Measurements from ENCODE around the gene ANKRD55.

The ANKRD55 gene

GRCh38 chr5:56095579-56096102 lies 137.5 kb downstream of the ANKRD55 start:
- Histone ChIP-seq H3K9me3 (ENCODE audit: control insufficient read depth, insufficient read depth, low read length) (no peaks in the 10 kb centered on the region), H3K27ac (ENCODE audit: low read length) (no peak overlapping the region), H3K4me3 (ENCODE audit: low read length) (no peak overlapping the region), H3K27me3 (ENCODE audit: control insufficient read depth, insufficient read depth, low read length) (no peaks in the 10 kb centered on the region), H3K36me3 (ENCODE audit: control insufficient read depth, insufficient read depth, low read length) (no peaks in the 10 kb centered on the region), H3K4me1 (ENCODE audit: control insufficient read depth, insufficient read depth, low read length) (no peaks in the 10 kb centered on the region)
- WGBS (ENCODE audit: insufficient coverage, insufficient read length) = no CpG with 5 or more reads among the region's 3 CpGs
- DNase-seq (ENCODE audit: low read depth, low spot score) = no peak

DNA sequence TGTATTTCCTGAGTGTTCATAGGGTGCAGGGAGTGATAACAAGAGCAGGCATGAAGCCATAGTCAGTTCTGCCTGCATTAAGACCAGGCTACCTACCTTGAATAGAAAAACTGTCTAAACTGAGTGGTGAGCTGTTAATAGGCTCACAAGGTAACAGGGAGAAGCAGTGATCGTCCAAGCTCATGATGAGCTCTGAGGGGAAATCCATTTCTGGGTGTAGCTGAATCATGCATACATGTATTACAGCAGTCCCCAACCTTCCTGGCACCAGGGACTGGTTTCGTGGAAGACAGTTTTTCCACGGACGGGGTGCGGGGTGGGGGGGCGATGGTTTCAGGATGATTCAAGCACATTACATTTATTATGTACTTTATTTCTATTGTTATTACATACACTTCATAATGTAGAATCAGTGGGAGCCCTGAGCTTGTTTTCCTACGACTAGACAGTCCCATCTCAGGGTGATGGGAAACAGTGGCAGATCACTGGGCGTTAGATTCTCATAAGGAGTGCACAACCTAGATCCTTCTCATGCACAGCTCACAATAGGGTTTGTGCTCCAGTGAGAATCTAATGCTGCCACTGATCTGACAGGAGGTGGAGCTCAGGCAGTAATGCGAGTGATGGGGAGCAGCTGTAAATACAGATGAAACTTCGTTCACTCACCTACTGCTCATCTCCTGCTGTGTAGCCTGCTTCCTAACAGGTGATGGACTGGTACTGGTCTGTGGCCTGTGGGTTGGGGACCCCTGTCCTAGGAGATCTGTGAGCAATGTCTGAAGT lies 138.4 kb downstream of the ANKRD55 start:
- no CpG with 5 or more reads among the region's 10 CpGs for WGBS (ENCODE audit: insufficient coverage, insufficient read length)
- Histone ChIP-seq H3K27me3 (ENCODE audit: control insufficient read depth, insufficient read depth, low read length) (no peaks in the 10 kb centered on the region), H3K4me1 (ENCODE audit: control insufficient read depth, insufficient read depth, low read length) (no peaks in the 10 kb centered on the region), H3K9me3 (ENCODE audit: control insufficient read depth, insufficient read depth, low read length) (no peaks in the 10 kb centered on the region), H3K36me3 (ENCODE audit: control insufficient read depth, insufficient read depth, low read length) (no peaks in the 10 kb centered on the region), H3K27ac (ENCODE audit: low read length) (no peak overlapping the region), H3K4me3 (ENCODE audit: low read length) (no peak overlapping the region)
- no peak for DNase-seq (ENCODE audit: low read depth, low spot score)

DNA sequence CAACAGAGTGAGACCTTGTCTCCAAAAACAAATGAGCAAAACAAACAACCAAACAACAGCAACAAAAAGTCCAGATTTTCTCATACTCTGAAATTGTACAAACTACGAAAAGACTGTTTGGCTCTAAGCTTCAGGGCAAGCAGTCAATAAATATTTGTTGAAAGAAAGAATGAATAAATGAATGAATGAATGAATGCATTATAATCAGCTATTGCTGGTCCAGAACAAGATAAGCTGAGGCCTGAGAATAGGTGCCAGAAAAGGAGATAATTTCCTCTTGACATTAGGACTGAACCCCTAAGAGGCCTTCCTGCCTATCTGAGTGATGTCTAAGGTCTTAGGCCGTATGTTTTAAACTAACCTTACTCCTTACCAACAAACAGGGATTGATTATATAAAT lies 139.2 kb downstream of the ANKRD55 start:
- no peaks in the 10 kb centered on the region for H3K27me3 ChIP-seq (ENCODE audit: control insufficient read depth, insufficient read depth, low read length)
- no peaks in the 10 kb centered on the region for H3K9me3 ChIP-seq (ENCODE audit: control insufficient read depth, insufficient read depth, low read length)
- no CpG with 5 or more reads among the region's 2 CpGs for WGBS (ENCODE audit: insufficient coverage, insufficient read length)
- no peaks in the 10 kb centered on the region for H3K4me1 ChIP-seq (ENCODE audit: control insufficient read depth, insufficient read depth, low read length)
- no peak overlapping the region for H3K27ac ChIP-seq (ENCODE audit: low read length)
- no peak for DNase-seq (ENCODE audit: low read depth, low spot score)
- H3K36me3 ChIP-seq (ENCODE audit: control insufficient read depth, insufficient read depth, low read length) = no peaks in the 10 kb centered on the region
- no peak overlapping the region for H3K4me3 ChIP-seq (ENCODE audit: low read length)

DNA sequence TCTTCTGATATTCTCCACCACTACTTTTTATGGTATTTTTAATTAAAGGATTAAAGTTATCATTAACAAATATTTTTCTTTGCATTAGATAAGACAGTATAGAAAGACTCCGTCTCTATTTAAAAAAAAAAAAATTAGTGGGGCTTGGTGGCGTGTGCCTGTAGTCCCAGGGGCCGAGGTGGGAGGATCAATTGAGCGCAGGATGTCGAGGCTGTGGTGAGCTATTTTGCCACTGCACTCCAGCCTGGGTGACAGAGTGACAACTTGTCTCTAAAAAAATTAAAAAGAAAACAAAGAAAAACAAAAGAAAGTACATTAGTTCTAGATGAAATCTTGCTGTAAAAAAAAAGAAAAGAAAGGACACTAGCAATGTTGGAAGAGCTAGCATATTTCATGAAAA lies 141.0 kb downstream of the ANKRD55 start:
- no peak for DNase-seq (ENCODE audit: low read depth, low spot score)
- H3K9me3 ChIP-seq (ENCODE audit: control insufficient read depth, insufficient read depth, low read length) = no peaks in the 10 kb centered on the region
- H3K4me3 ChIP-seq (ENCODE audit: low read length) = no peak overlapping the region
- H3K27me3 ChIP-seq (ENCODE audit: control insufficient read depth, insufficient read depth, low read length) = no peaks in the 10 kb centered on the region
- no peak overlapping the region for H3K27ac ChIP-seq (ENCODE audit: low read length)
- H3K36me3 ChIP-seq (ENCODE audit: control insufficient read depth, insufficient read depth, low read length) = no peaks in the 10 kb centered on the region
- no CpG with 5 or more reads among the region's 5 CpGs for WGBS (ENCODE audit: insufficient coverage, insufficient read length)
- no peaks in the 10 kb centered on the region for H3K4me1 ChIP-seq (ENCODE audit: control insufficient read depth, insufficient read depth, low read length)

- Histone ChIP-seq H3K4me1 (ENCODE audit: control insufficient read depth, insufficient read depth, low read length) (no peaks in the 10 kb centered on the region), H3K36me3 (ENCODE audit: control insufficient read depth, insufficient read depth, low read length) (no peaks in the 10 kb centered on the region), H3K9me3 (ENCODE audit: control insufficient read depth, insufficient read depth, low read length) (no peaks in the 10 kb centered on the region), H3K27me3 (ENCODE audit: control insufficient read depth, insufficient read depth, low read length) (no peaks in the 10 kb centered on the region), H3K4me3 (ENCODE audit: low read length) (no peak overlapping the region), H3K27ac (ENCODE audit: low read length) (no peak overlapping the region)
- no peak for DNase-seq (ENCODE audit: low read depth, low spot score)
These were observed 141.5 kb downstream of the ANKRD55 start for GRCh38 chr5:56091664-56092063.

- no peaks in the 10 kb centered on the region for H3K27me3 ChIP-seq (ENCODE audit: control insufficient read depth, insufficient read depth, low read length)
- no peaks in the 10 kb centered on the region for H3K36me3 ChIP-seq (ENCODE audit: control insufficient read depth, insufficient read depth, low read length)
- WGBS (ENCODE audit: insufficient coverage, insufficient read length) = no CpG with 5 or more reads among the region's 7 CpGs
- H3K27ac ChIP-seq (ENCODE audit: low read length) = no peak overlapping the region
- H3K9me3 ChIP-seq (ENCODE audit: control insufficient read depth, insufficient read depth, low read length) = no peaks in the 10 kb centered on the region
- DNase-seq (ENCODE audit: low read depth, low spot score) = no peak
- no peak overlapping the region for H3K4me3 ChIP-seq (ENCODE audit: low read length)
- H3K4me1 ChIP-seq (ENCODE audit: control insufficient read depth, insufficient read depth, low read length) = no peaks in the 10 kb centered on the region
These were observed 142.2 kb downstream of the ANKRD55 start for GRCh38 chr5:56090793-56091460.

DNA sequence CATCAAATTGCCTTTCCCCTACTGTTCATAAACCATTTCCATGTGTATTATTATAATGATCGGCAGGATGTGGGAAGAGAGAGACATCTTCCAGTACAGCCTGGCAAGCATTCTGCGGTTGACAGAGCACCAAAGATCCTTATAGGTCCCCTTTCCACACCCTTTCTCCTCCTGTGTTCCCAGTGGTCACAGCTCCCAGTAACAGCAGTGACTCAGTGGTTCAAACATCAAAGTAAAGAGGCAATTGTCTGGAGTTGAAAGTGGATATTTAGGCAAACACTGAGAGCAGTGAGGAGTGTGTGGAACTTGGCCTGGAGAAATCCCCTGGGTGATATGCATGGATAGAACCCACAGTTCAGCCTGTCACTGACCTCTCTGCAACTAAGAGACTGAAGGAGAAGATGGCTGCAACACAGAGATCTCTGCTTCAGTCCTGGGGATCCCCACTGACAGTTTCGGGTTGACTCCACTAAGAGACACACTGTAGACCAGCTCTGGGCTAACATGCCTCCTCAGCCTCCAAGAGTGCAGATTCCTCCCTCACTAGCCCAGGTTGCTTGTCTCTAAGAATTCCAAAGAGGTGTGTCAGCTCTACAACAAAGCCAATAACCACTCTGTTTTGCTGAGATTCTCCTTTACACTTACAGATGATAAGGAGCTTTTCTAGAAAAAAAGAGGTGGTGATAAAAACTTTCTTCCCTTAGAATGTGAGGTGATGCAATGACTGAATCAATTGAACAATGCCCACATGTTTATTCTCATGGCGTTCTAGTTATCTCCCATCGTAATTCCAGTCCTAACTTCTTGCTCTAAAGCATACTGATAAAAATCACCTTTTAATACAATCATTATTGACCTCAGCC lies 143.9 kb downstream of the ANKRD55 start:
- no peak overlapping the region for H3K27ac ChIP-seq (ENCODE audit: low read length)
- H3K4me3 ChIP-seq (ENCODE audit: low read length) = no peak overlapping the region
- no peaks in the 10 kb centered on the region for H3K4me1 ChIP-seq (ENCODE audit: control insufficient read depth, insufficient read depth, low read length)
- WGBS (ENCODE audit: insufficient coverage, insufficient read length) = no CpG with 5 or more reads among the region's 5 CpGs
- H3K9me3 ChIP-seq (ENCODE audit: control insufficient read depth, insufficient read depth, low read length) = no peaks in the 10 kb centered on the region
- no peak for DNase-seq (ENCODE audit: low read depth, low spot score)
- no peaks in the 10 kb centered on the region for H3K27me3 ChIP-seq (ENCODE audit: control insufficient read depth, insufficient read depth, low read length)
- no peaks in the 10 kb centered on the region for H3K36me3 ChIP-seq (ENCODE audit: control insufficient read depth, insufficient read depth, low read length)

- Histone ChIP-seq H3K4me1 (ENCODE audit: control insufficient read depth, insufficient read depth, low read length) (no peaks in the 10 kb centered on the region), H3K4me3 (ENCODE audit: low read length) (no peak overlapping the region), H3K27me3 (ENCODE audit: control insufficient read depth, insufficient read depth, low read length) (no peaks in the 10 kb centered on the region), H3K27ac (ENCODE audit: low read length) (no peak overlapping the region), H3K9me3 (ENCODE audit: control insufficient read depth, insufficient read depth, low read length) (no peaks in the 10 kb centered on the region), H3K36me3 (ENCODE audit: control insufficient read depth, insufficient read depth, low read length) (no peaks in the 10 kb centered on the region)
- DNase-seq (ENCODE audit: low read depth, low spot score) = no peak
- no CpG with 5 or more reads among the region's 4 CpGs for WGBS (ENCODE audit: insufficient coverage, insufficient read length)
These were observed 144.6 kb downstream of the ANKRD55 start for GRCh38 chr5:56088431-56088949.

DNA sequence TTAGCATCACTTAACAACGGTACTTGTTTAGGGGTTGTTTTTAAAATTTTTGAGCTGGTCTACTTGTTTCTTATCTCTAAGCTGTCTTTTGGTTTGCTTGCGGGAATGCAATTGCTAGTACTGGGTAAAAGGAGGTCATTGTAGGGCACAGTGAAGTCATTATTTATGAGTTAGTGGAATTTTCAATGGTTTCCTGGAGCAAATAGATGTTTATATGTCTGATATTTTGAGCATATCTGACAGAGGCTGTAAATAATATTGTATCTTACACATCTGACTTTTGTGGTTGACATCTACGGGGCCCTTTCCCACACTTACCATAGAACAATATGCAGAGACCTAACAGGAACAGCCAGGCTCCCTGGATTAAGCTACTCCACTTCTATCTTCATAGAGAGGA lies 147.9 kb downstream of the ANKRD55 start:
- no peak for DNase-seq (ENCODE audit: low read depth, low spot score)
- no peaks in the 10 kb centered on the region for H3K27me3 ChIP-seq (ENCODE audit: control insufficient read depth, insufficient read depth, low read length)
- no peaks in the 10 kb centered on the region for H3K9me3 ChIP-seq (ENCODE audit: control insufficient read depth, insufficient read depth, low read length)
- no peak overlapping the region for H3K4me3 ChIP-seq (ENCODE audit: low read length)
- no peaks in the 10 kb centered on the region for H3K36me3 ChIP-seq (ENCODE audit: control insufficient read depth, insufficient read depth, low read length)
- no CpG with 5 or more reads among the region's 3 CpGs for WGBS (ENCODE audit: insufficient coverage, insufficient read length)
- H3K27ac ChIP-seq (ENCODE audit: low read length) = no peak overlapping the region
- no peaks in the 10 kb centered on the region for H3K4me1 ChIP-seq (ENCODE audit: control insufficient read depth, insufficient read depth, low read length)

- WGBS (ENCODE audit: insufficient coverage, insufficient read length) = no CpG with 5 or more reads among the region's 20 CpGs
- Histone ChIP-seq H3K4me3 (ENCODE audit: low read length) (no peak overlapping the region), H3K9me3 (ENCODE audit: control insufficient read depth, insufficient read depth, low read length) (no peaks in the 10 kb centered on the region), H3K27ac (ENCODE audit: low read length) (no peak overlapping the region), H3K4me1 (ENCODE audit: control insufficient read depth, insufficient read depth, low read length) (no peaks in the 10 kb centered on the region), H3K27me3 (ENCODE audit: control insufficient read depth, insufficient read depth, low read length) (no peaks in the 10 kb centered on the region), H3K36me3 (ENCODE audit: control insufficient read depth, insufficient read depth, low read length) (no peaks in the 10 kb centered on the region)
- DNase-seq (ENCODE audit: low read depth, low spot score) = no peak
These were observed 149.8 kb downstream of the ANKRD55 start for GRCh38 chr5:56083286-56083854.
